GM18951 (cell line): Measurements from ENCODE around the gene DACH1.
"Not testable (repeated sequence)": the region's sequence is repeated elsewhere in the genome, so short reads cannot be mapped to it uniquely, and the experiment has no call there.

Source experiments
- POLR2A ChIP-seq: IDR thresholded peaks from 4 replicates; pipeline ENCODE4 v1.6.1; 2011; ENCODE audit warnings: mild to moderate bottlenecking; ENCODE audit not compliant: insufficient read length, insufficient read depth; ENCODE audit errors: extremely low read depth
- in situ Hi-C: fragments of 300-500 bp; cut with MboI; formaldehyde crosslinking; loops from one replicate; pipeline ENCODE4 v1.12.0; 2022; ENCODE audit warnings: low sequenced_read_pairs, mixed read lengths, inconsistent platforms; ENCODE audit not compliant: unreplicated experiment

Gene DACH1

DNA sequence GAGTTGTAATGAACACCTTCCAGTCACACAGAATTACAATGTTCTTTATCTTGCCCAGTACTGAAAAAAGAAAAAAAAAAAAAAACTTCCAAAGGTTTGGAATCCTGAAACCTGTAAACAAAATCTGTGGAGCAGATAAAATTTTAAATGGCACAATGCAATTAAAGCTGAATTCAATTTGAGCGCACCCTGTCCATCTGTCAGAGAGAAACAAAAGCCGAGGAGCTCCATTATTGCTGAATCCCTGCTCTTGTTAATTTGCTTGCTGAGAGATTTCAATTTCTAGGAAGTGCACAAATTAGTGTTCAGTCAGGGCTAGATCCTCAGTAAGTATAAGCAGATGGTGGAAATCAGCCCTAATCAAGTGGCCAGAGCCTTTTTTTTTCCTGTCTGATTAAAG is 65.2 kb downstream of the DACH1 start:
- TF ChIP-seq POLR2A = no peak
- in situ Hi-C loops = no loop called here

GRCh38 chr13:71801165-71801760 is 65.7 kb downstream of the DACH1 start:
- in situ Hi-C loops = no loop called here
- TF ChIP-seq POLR2A = no peak

- in situ Hi-C loops = no loop called here
- TF ChIP-seq POLR2A = no peak
Measured at GRCh38 chr13:71799324-71799723, 67.7 kb downstream of the DACH1 start.

DNA sequence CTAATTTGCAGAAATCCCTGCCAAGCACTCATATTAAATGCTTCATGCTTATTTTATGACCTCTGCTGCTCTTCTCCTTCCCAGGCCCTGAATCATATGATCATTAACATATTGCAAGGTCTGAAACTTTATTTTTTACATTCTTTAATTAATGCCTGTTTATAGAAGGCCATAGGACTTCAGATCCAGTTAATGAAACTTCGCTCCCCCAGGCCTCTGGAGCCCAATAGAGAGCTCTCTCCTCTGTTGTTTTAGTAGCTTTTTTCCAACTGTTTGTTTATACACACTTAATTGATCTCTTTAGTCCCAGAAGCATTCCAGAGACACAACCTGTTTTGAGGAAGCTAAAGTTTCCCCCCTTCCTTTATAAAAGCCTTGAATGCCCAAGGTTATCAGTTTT is 68.3 kb downstream of the DACH1 start:
- TF ChIP-seq POLR2A = no peak

DNA sequence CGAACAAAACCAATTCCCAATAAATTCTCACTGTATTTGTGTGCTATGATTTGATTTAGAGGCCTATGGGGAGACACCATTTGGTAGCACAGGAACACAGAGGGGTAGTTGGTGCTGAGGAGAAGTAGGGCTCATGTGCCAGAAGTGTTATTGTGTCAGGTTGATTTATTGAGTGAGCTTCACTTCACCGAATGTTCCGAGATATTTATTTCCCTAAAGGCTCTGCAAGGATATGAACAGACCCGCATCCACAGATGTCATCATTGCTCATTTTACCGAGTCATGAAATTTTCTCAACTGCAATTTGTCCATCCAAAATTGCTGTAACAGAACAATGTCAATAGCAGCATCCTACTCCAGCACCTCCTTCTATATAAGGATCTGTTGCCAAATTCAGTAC is 69.5 kb downstream of the DACH1 start:
- in situ Hi-C loops = no loop called here
- no peak for TF ChIP-seq POLR2A

More for the DNA sequence above, 68.3 kb downstream of the DACH1 start:
- in situ Hi-C loops = no loop called here

DNA sequence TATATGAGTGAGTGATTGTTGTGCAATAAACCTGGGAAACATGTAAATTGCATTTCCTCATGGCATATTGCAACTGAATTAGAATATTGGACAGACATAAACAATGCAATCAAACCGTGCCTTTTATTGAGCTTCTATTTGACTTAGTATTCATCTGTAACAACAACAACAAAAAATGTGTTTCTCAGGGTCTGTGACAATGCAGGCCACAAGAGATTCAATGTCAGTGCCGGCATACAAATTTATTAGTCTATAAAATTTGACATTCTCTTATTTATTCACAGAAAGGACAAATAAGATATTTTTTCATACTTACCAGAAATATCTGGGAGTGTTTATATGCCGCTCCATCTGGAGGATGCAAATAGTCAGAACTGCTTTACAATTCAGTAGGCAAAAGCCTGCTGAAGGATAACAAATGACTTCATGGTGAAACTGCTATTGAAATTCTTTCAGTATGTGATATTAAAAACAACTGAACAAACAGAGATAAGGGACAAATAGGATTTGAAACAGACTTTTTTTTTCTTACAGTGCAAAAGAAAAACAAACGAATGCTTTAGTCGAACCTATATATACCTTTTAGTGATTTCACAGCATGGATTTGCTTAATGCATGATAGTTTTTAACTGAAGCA is 77.2 kb downstream of the DACH1 start:
- no peak for TF ChIP-seq POLR2A
- in situ Hi-C loops = no loop called here

DNA sequence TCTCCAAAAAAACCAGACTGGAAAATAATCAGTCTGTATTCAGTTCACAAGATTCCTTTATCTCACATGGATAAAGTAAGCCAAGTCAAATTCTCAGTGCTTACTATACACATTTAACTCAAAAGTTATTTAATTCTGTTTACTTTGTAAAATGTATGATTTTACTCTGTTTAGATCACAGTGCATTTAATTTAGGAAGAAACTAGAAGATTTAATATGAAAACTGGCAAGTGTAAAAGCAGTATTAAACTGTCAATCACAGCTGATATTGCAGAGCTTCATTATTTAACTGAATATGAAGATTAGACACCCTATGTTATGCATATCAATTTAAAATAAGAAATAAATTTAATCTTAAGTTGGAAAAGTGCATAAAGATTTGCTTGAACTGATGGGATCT is 78.0 kb downstream of the DACH1 start:
- in situ Hi-C loops = no loop called here
- no peak for TF ChIP-seq POLR2A

- in situ Hi-C loops = no loop called here
Measured at GRCh38 chr13:71787414-71787813, 79.6 kb downstream of the DACH1 start.

GRCh38 chr13:71786875-71787274 is 80.1 kb downstream of the DACH1 start:
- in situ Hi-C loops = no loop called here
- TF ChIP-seq POLR2A = no peak

More at GRCh38 chr13:71787414-71787813, 79.6 kb downstream of the DACH1 start:
- TF ChIP-seq POLR2A = no peak

DNA sequence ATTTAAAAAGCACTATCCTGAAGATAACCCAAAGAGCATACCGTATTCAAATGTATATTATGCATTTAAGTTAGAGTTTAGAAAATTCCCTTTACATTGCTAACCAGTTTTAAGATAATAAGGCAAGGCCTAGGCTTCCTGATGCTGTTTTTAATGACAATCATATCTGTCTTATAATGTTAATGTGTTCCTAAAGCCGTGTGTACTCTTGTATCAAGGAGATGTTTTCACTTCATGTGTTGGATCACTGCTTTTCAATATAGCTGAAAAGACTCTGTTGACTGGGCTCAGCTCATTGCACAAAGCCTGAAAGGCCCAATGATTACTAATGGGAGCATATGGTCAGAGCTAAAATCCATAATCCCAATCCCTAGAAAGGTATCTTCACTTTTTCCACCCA is 81.6 kb downstream of the DACH1 start:
- in situ Hi-C loops = no loop called here
- TF ChIP-seq POLR2A = no peak

- in situ Hi-C loops = no loop called here
- no peak for TF ChIP-seq POLR2A
Measured at GRCh38 chr13:71780546-71780945, 86.5 kb downstream of the DACH1 start.

DNA sequence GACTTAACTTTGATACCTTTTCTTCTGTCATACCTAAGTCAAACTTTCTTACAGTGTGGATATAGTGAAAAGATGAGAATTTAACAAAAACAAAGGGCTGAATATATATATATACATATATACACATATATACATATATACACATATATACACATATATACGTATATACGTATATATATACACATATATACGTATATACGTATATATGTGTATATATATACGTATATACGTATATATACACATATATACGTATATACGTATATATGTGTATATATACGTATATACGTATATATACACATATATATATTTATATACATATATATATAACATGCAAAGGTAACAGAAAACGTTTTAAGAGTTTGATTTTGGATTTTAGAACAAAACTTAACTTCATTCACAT is 88.0 kb downstream of the DACH1 start:
- in situ Hi-C loops = not testable (repeated sequence)

DNA sequence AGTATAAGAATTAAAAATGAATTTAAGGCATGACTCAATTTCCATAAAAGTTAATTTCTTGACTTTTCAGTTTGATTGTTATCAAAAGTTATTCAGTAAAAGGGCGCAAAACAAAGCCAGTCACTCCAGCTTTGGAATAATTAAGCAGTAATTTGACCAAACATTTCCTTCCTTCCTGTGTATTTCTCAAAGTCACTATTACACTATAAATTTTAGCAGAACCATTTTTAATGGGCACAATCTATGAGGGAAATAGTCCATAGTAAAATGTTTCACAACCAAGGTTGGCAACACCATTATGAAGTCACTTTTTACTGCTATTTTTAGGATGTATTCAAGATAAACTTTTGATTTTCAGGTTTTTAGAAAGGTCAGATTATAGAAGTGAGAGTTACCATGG is 91.0 kb downstream of the DACH1 start:
- in situ Hi-C loops = no loop called here
- no peak for TF ChIP-seq POLR2A

GRCh38 chr13:71774863-71775262 is 92.1 kb downstream of the DACH1 start:
- no peak for TF ChIP-seq POLR2A

More at GRCh38 chr13:71774863-71775262, 92.1 kb downstream of the DACH1 start:
- in situ Hi-C loops = no loop called here
